Dermis microvascular lymphatic vessel endothelial cell (primary cell): ENCODE data around the gene SCIN. TPM values are rescaled to one million over a fixed set of nuclear protein-coding genes. Genes with fewer than 3 reads are reported as not detected.

Experiments used
- DNase-seq, 2 donors: peaks; one replicate each; pipeline versions ENCODE4 v3.0.0 to v3.0.0-alpha.2; 2010; ENCODE audit warnings: low read depth in 2 of 2
- total RNA-seq: library from RNA; depleted of rRNA; stranded (reverse); fragments of >200 nt; gene quantifications from 2 replicates; pipeline ENCODE4 v1.2.1, GENCODE V29; 2014

SCIN gene
- total RNA-seq, 1 donor from 2014 or later, result 0.13 TPM

GRCh38 chr7:12567015-12567414, 3.5 kb upstream of the SCIN start:
- no peak for DNase-seq

- no peak for DNase-seq
These were observed 847 bp upstream of the SCIN start for GRCh38 chr7:12569673-12570072.

- no peak for DNase-seq
These were observed 369 bp upstream of the SCIN start for GRCh38 chr7:12570168-12570533.

- no peak for DNase-seq
These were observed 1.2 kb downstream of the SCIN start for GRCh38 chr7:12571691-12572090.

- no peak for DNase-seq
These were observed 2.5 kb downstream of the SCIN start for GRCh38 chr7:12572941-12573575.

GRCh38 chr7:12573885-12574284, 3.4 kb downstream of the SCIN start:
- no peak for DNase-seq

- no peak for DNase-seq
These were observed 8.6 kb downstream of the SCIN start for GRCh38 chr7:12578930-12579640.

- DNase-seq, result no peak
These were observed 11.4 kb downstream of the SCIN start for GRCh38 chr7:12581897-12582296.

- no peak for DNase-seq
These were observed 11.8 kb downstream of the SCIN start for GRCh38 chr7:12582362-12582761.

GRCh38 chr7:12583176-12583575, 12.7 kb downstream of the SCIN start:
- DNase-seq, result no peak

GRCh38 chr7:12583922-12584321, 13.4 kb downstream of the SCIN start:
- no peak for DNase-seq

- DNase-seq, result peak in 1 of 2 donors; percentile 3
These were observed 14.4 kb downstream of the SCIN start for GRCh38 chr7:12584930-12585329.

- no peak for DNase-seq
These were observed 15.8 kb downstream of the SCIN start for GRCh38 chr7:12586271-12586670.

- DNase-seq, result no peak
These were observed 17.9 kb downstream of the SCIN start for GRCh38 chr7:12588259-12588904.

- no peak for DNase-seq
These were observed 20.0 kb downstream of the SCIN start for GRCh38 chr7:12590559-12590958.

GRCh38 chr7:12594122-12594897, 23.8 kb downstream of the SCIN start:
- DNase-seq, result no peak

GRCh38 chr7:12595148-12595547, 24.6 kb downstream of the SCIN start:
- no peak for DNase-seq

- DNase-seq, result no peak
These were observed 25.8 kb downstream of the SCIN start for GRCh38 chr7:12596225-12596790.

GRCh38 chr7:12601302-12601869, 30.9 kb downstream of the SCIN start:
- DNase-seq, result no peak

GRCh38 chr7:12607134-12607533, 36.6 kb downstream of the SCIN start:
- no peak for DNase-seq

GRCh38 chr7:12609561-12609960, 39.0 kb downstream of the SCIN start:
- DNase-seq, result no peak
